Measurements from ENCODE around the gene SSC5D.

DNA sequence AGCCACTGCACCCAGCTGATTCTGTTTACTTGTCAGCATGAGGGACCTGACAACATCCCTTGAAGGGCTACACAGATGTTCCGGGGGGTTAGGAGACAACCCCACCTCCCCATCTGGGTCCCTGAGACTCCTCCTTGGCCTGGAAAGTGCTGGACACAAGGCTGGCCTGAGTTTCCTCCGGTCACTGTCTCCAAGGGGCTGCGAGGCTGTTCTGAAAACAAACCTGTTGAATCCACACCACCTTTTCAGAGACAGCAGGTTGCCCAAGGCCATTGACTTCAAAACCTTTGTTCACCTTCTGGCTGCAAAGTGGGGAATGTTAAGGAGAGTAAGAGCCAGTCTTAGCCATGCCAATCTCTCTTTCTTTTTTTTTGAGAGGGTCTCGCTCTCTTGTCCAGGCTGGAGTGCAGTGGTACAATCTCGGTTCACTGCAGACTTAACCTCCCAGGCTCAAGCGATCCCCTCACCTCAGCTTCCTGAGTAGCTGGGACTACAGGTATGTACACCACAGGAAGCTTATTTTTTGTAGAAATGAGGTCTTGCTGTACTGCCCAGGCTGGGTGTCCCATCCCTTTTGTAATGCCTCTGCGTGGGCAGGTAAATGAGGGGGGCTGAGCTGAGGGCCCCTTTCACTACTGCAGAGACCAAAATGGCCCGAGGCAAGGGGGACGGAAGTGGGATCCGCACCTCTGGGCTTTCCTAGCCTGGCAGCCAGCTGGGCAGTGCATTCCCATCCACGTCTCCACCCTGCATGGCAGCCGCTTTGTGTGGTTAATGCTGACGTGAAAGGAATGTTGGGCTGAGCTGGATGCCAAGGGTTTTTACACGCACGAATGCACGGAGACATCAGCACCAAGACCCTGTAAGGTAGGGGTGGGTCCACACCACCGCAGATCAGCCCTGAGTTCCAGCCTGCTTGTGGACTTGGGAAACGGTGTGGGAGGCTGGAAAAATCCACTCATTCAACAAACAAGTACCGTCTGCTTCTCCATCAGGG, 13.7 kb upstream of the SSC5D start:
- TF ChIP-seq, protein P1, sequence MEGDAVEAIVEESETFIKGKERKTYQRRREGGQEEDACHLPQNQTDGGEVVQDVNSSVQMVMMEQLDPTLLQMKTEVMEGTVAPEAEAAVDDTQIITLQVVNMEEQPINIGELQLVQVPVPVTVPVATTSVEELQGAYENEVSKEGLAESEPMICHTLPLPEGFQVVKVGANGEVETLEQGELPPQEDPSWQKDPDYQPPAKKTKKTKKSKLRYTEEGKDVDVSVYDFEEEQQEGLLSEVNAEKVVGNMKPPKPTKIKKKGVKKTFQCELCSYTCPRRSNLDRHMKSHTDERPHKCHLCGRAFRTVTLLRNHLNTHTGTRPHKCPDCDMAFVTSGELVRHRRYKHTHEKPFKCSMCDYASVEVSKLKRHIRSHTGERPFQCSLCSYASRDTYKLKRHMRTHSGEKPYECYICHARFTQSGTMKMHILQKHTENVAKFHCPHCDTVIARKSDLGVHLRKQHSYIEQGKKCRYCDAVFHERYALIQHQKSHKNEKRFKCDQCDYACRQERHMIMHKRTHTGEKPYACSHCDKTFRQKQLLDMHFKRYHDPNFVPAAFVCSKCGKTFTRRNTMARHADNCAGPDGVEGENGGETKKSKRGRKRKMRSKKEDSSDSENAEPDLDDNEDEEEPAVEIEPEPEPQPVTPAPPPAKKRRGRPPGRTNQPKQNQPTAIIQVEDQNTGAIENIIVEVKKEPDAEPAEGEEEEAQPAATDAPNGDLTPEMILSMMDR (conservative IDR thresholded peaks at IDR 0.05; ENCODE audit: low read length): no peak
- no peak for TF ChIP-seq EZH2phosphoT487 (IDR thresholded peaks at IDR 0.05; ENCODE audit: borderline replicate concordance, low read depth, low read length)

Data from OCI-LY7 (cell line).